Measurements from ENCODE around the gene NCOA7.
"Not testable (repeated sequence)": the region's sequence is repeated elsewhere in the genome, so short reads cannot be mapped to it uniquely, and the experiment has no call there.

NCOA7 gene

DNA sequence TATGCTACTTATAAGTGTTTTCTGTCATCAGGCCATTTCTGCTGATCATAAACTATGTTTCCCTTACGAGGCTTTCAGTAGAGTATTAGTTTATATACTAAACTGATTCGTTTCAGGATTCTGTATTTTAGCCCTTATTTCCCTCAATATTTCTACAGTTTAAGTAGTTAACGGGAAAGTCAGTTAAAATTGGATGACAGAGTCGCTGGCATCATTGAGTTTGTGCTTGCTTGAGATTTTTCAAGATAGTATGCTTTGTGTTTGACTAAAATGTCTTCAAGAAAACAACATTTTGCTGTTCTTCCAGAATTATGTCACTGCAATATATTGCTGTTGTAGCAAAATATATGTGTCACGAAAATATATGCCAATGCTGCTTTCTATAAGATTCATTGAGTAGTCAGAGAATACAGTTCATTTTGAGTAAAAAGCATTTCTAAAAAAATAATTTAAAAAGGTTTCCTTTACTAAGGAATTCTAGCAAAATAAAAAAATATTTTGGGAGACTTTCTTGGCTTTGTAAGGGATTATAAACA, 51.4 kb downstream of the NCOA7 start:
- no peak for DNase-seq

DNA sequence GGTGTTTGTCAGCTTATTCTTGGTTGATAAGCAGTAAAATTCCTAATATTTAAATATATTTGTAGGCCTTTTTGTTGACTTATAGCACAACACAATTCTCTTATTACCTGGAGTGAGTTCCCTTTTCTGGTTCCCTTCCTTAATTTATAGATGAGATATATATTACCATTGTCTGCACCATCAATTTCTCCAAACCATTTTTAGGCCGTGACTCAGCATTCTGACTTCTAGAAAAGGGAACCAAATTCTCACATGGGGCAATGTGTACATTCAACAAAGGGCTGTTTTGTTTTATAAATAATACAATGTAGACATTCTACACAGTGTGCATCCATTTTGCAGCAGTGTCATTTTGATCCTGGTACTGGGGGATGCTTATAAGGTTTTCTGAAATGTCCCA, 52.8 kb downstream of the NCOA7 start:
- no peak for DNase-seq

GRCh38 chr6:125844989-125845388, 54.2 kb downstream of the NCOA7 start:
- DNase-seq = no peak

GRCh38 chr6:125846292-125847024, 55.7 kb downstream of the NCOA7 start:
- no peak for DNase-seq

- not testable (repeated sequence) for DNase-seq
Observed at GRCh38 chr6:125848286-125848685, 57.5 kb downstream of the NCOA7 start.

DNA sequence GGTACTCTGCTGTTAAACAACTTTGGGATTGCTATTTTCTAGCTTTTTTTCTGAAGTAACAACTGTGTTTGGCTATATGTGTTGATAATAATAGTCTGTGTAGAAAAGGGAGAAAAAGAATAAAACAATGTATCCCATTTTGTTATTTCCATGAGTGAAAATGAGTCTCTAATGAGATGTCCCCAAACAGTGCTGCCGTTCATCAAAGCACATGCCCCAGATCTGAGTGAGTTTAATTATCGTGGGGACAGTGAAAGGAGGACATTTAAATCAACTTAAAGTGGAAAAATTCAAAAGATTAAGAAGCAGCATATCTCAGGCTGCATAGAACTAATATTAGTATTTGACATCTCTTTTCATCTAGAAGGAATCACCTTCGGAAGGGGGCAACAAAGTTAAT, 59.6 kb downstream of the NCOA7 start:
- DNase-seq = no peak

GRCh38 chr6:125852587-125852986, 61.8 kb downstream of the NCOA7 start:
- no peak for DNase-seq

DNA sequence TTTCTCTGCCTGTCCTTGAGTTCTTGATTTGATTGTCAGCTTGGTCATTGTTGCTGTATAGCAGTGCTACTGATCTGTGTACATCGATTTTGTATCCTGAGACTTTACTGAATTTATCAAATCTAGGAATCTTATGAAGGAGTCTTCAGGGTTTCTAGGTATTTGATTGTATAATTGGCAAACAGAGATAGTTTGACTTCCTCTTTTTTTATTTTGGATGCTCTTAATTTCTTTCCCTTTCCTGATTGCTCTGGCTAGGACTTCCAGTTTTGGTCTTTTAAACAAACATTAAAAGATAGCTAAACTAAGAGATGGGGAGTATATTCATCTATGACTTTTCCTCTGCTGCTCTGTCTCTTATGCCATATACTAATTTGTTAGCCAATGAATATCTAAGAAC, 62.4 kb downstream of the NCOA7 start:
- DNase-seq = no peak

GRCh38 chr6:125853756-125854155, 63.0 kb downstream of the NCOA7 start:
- no peak for DNase-seq

DNA sequence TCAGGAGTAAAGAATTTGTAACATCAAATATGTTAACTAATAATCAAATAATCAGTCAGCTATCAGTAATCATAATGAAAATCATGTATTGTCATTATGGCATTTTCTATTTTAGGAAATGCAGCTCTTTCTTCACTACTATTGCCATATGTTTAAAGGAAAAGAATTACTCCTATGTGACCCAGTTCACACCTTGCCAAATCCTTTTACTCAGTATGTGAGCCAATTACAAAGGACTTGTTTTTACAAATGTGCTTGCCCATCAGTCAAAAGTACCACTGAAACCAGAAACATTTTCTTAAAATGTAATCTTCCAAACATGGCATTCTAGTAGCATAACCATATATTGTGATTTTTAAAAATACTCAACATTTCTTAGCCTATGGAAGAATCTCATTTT, 63.6 kb downstream of the NCOA7 start:
- no peak for DNase-seq

DNA sequence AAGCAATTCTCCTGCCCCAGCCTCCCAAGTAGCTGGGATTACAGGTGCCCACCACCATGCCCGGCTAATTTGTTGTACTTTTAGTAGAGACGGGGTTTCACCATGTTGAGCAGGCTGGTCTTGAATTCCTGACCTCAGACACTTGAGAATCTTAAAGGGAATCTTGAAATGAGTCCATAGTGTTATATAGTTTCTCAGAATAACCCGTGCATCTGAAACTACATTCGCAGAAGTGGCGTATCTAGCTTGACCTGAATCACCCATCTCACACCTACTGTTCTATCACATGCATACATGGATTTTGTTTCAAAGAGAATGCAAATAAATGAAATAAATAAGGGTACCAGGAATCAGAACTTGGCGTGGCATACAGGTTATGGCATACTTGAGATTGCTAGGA, 65.0 kb downstream of the NCOA7 start:
- no peak for DNase-seq

DNA sequence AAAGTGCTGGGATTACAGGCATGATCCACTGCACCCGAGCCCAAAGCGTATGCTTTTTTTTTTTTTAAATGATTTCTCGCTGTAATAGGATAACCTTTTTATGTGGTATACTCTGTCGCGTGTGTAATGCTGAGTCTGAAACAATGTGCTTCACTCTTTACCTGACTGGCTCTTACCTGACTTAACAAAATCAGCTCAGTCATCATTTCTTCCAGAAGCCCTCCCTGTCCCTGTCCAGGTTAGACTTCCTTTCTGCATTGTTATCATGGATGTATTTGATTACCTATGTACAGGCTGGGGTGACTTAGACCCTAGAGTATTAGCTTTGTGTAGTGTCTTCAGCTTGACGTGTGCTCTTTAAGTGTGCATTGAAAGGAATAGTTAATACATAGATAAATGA, 67.1 kb downstream of the NCOA7 start:
- no peak for DNase-seq

GRCh38 chr6:125858427-125859320, 67.9 kb downstream of the NCOA7 start:
- DNase-seq = peak; percentile 5

DNA sequence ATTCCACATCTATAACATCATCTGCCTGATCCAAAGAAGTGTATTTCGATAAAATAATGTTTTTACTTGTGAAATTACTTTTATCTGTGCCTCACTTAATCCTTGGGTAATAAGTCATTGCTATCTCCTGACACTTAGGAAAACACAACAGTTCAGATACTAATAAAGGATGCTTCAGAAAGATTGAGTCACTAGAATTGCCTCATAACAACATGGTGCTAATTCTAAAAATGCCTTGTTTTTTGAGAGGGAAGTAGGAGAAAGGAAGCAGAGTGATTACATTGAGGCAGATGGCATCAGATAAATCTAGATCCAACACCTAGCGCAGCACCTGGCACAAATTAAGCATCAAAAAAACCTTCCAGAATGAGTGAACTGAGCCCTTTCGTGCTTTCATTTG, 69.0 kb downstream of the NCOA7 start:
- no peak for DNase-seq

- DNase-seq = no peak
Observed at GRCh38 chr6:125863023-125863422, 72.3 kb downstream of the NCOA7 start.

DNA sequence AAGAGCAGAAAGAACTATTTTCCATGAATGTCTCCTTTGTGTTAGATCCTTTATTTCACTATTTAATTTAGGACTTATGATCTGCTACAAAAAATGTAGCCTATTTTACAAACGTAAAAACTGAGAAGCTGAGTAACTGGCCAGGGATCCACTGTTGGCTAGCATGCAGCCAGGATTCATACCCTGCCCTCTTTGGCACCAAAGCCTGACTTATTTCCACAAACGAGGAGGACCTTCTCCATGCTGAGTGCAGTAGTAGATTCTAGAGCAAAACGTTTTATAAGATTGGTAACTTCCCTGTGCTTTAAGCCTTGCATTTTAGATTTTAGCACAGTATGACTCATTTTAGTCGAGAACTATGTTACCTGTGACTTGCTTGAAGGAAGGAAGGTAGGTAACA, 74.3 kb downstream of the NCOA7 start:
- no peak for DNase-seq

DNA sequence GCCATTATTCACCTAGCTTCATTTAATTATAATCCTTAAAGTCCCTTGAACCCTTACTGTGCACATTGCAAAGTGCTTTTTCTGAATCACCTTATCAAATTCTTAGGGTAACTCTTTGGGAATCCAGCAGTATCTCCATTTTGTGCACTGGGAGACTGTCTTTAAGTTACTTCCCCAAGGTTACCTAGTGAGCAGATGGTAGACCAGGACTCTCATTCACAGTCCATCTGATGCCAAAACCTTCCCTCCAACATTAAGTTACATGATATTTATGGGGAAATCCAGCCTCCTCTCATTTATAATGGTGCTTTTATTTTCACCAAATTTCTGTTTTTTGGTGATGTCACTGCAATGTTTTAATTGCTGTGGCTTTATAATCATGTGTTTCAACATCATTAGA, 75.7 kb downstream of the NCOA7 start:
- DNase-seq = no peak

DNA sequence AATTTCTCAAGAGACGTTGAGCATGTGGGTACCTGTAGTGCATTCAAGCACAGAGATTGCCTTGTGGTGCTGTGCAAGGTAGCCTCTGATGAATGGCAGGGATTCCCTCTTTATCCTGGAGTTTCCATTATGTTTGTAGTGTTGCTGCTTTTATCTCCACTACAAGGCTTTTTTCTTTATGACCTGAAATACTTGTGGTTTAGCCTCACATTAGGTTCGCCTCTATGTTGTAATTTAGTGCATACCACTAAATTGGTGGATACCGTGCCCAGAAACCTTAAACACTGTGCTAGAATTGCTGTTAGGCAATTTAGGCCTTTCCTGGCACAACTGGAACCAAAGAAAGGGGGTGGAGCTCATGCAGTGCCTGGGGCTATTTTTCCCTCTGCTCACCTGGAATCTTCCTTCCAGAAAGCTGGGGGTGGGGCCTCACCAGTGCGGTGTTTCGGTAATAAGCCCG, 76.8 kb downstream of the NCOA7 start:
- DNase-seq = no peak

- no peak for DNase-seq
Observed at GRCh38 chr6:125868252-125868651, 77.5 kb downstream of the NCOA7 start.

GRCh38 chr6:125868678-125869395, 78.1 kb downstream of the NCOA7 start:
- no peak for DNase-seq

GRCh38 chr6:125869427-125869826, 78.7 kb downstream of the NCOA7 start:
- no peak for DNase-seq

GRCh38 chr6:125871365-125871764, 80.6 kb downstream of the NCOA7 start:
- no peak for DNase-seq

DNA sequence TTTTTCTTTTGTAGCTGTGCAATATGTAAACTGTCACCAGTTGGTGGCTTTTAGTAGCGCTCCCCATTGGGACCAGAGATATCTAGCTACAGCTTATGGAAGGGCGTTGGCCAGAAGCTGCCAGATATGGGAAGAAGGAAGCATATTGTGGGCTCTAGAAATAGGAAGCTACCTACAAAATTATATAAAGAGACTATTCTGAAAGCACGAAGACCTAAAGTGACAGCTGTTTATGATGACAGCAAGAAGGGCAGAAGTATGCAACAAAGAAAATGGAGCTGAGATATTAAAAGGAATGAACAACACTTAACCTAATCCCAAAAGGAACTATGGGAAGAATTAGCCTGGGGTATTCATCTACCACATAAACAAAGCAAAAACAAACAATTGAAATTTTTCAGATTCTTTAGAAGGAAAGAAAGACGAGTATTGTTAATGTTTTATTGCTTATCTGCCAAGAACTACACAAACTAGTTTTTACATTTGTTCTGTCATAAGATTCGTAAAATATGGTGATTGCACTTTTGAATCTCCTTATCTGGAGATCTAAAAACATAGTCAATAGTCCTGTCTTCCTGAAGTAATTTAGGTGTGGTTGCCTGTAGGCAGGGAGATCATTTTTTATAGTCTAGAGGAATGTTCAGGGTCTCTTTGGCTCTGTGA, 81.6 kb downstream of the NCOA7 start:
- no peak for DNase-seq

Data from central memory CD4-positive, alpha-beta T cell (primary cell).